ENCODE data around the gene PLCH1. TPM values are rescaled to one million over a fixed set of nuclear protein-coding genes. Genes with fewer than 3 reads are reported as not detected.

PLCH1 gene
- total RNA-seq, 6 donors from 2014 or later, result 7.7 to 26.3 (median 13.6) TPM

DNA sequence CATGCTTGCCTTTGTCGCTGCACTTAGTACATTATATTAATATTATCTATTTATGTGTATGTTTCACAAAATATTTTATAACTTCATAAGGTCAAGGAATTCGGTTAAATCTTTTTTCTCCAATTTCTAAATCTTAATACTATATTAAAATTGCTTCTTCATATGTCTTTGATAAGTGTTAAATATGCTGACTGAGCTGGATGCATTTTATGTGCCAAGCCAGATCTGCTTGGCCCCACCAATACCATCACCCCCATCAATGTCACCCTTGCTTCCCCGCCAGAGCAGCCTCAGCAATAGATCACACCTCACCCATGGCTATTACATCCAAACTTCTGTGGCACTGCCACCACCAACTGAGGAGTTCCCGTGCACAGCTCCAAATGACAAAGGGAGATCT lies 287.3 kb downstream of the PLCH1 start:
- H3K36me3 ChIP-seq, result no peaks in the 10 kb centered on the region
- TF ChIP-seq, protein P1, sequence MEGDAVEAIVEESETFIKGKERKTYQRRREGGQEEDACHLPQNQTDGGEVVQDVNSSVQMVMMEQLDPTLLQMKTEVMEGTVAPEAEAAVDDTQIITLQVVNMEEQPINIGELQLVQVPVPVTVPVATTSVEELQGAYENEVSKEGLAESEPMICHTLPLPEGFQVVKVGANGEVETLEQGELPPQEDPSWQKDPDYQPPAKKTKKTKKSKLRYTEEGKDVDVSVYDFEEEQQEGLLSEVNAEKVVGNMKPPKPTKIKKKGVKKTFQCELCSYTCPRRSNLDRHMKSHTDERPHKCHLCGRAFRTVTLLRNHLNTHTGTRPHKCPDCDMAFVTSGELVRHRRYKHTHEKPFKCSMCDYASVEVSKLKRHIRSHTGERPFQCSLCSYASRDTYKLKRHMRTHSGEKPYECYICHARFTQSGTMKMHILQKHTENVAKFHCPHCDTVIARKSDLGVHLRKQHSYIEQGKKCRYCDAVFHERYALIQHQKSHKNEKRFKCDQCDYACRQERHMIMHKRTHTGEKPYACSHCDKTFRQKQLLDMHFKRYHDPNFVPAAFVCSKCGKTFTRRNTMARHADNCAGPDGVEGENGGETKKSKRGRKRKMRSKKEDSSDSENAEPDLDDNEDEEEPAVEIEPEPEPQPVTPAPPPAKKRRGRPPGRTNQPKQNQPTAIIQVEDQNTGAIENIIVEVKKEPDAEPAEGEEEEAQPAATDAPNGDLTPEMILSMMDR (IDR thresholded peaks at IDR 0.05), result no peak
- H3K4me1 ChIP-seq, result no peaks in the 10 kb centered on the region
- 86 to 90% methylated on average over 4 of the region's 4 CpGs for WGBS, 2 donors
- no peak for DNase-seq
- H3K4me3 ChIP-seq, result no peak overlapping the region
- H3K27ac ChIP-seq, result no peak overlapping the region
- no peaks in the 10 kb centered on the region for H3K9me3 ChIP-seq
- H3K27me3 ChIP-seq, result no peaks in the 10 kb centered on the region
- ATAC-seq (ENCODE audit: low FRiP score in 2 of 2), result no peak

DNA sequence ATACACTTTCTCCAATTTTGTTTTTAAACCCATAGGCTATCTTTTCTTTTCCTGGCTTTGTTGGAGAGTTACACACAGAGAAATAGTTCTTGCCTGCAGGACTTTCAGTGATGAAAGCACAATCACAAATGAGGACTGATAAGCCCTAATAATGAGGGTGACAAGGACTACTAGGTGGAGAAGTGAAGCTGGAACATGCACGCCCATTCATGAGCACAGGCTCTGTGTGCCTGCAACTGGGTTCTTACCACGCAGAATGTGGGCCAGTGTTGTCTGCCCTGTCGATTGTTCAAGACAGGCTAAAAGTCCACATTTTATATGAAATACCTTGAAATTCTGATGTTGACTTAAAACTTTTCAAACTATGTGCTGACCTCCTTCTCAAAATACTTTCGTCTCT lies 289.1 kb downstream of the PLCH1 start:
- 89 to 91% methylated on average over 4 of the region's 4 CpGs for WGBS, 2 donors
- Histone ChIP-seq H3K27ac (no peak overlapping the region), H3K4me1 (no peaks in the 10 kb centered on the region), H3K27me3 (no peaks in the 10 kb centered on the region), H3K4me3 (no peak overlapping the region), H3K36me3 (no peaks in the 10 kb centered on the region), H3K9me3 (no peaks in the 10 kb centered on the region)
- TF ChIP-seq POLR2AphosphoS5 (IDR thresholded peaks at IDR 0.05), result no peak
- no peak for TF ChIP-seq EP300 (IDR thresholded peaks at IDR 0.05)
- TF ChIP-seq, protein P1 (IDR thresholded peaks at IDR 0.05), result no peak
- no peak for TF ChIP-seq POLR2A (IDR thresholded peaks at IDR 0.05)
- DNase-seq (no peak), ATAC-seq (ENCODE audit: low FRiP score in 2 of 2) (no peak)

DNA sequence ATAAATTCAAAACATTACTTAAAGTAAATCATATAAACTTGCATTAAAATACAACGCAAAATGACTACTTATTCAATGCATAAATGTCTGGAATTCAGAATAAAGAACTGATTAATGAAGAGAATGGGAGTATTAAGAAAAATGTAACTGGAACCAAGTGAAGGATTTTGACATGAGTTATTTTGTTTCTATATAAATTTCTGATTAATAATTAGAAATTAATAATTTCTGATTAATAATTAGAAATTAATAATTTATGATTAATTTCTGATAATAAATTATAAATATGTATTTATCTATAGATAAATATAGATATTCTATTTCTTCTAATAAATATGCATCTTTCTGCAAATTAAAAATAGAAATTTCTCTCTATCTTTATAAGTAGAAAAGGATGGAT lies 291.4 kb downstream of the PLCH1 start:
- H3K4me3 ChIP-seq, result no peak overlapping the region
- H3K9me3 ChIP-seq, result no peaks in the 10 kb centered on the region
- no peak overlapping the region for H3K27ac ChIP-seq
- TF ChIP-seq POLR2A (IDR thresholded peaks at IDR 0.05) (no peak), POLR2AphosphoS5 (IDR thresholded peaks at IDR 0.05) (no peak), EP300 (IDR thresholded peaks at IDR 0.05) (no peak)
- TF ChIP-seq, protein P1 (IDR thresholded peaks at IDR 0.05), result no peak
- WGBS, 2 donors, result 86 to 91% methylated on average over 1 of the region's 1 CpG
- DNase-seq, result no peak
- no peak for ATAC-seq (ENCODE audit: low FRiP score in 2 of 2)
- H3K36me3 ChIP-seq, result no peaks in the 10 kb centered on the region
- H3K4me1 ChIP-seq, result no peaks in the 10 kb centered on the region
- no peaks in the 10 kb centered on the region for H3K27me3 ChIP-seq

DNA sequence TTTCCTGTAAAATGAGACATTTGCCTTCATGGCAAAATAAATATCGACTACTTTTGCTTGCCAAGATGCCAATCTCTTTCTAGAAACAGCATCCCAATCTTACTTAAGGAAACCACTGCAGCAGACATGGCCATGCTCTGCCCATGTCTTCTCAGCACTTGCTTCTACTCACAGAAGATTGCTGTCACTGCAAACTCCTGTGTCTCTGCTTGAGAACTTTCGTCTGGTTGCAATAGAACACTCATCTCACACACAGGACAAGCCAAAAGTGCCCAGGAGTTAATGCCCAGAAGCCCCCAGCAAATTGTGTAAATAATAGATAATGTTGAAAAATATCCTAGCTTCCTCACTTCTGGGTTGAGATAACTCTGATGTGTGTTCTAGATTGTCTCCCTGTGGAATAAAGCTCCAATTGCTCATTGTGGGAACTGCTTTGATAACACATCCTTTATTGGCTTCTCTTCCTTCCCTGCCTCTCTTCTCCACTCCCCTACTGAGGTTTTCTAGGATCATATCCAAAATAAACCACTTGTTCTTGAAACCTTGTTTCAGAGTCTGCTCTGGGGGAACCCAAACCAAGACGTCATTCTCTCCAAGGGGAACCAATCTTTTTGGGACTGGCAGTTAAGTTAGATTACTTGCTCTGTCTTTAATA lies 295.1 kb downstream of the PLCH1 start:
- Histone ChIP-seq H3K36me3 (no peaks in the 10 kb centered on the region), H3K27ac (no peak overlapping the region), H3K4me3 (no peak overlapping the region), H3K4me1 (no peaks in the 10 kb centered on the region), H3K9me3 (no peaks in the 10 kb centered on the region), H3K27me3 (no peaks in the 10 kb centered on the region)
- ATAC-seq (ENCODE audit: low FRiP score in 2 of 2), result peak in 1 of 2 donors; percentile 77
- 64 to 80% methylated on average over 3 of the region's 3 CpGs for WGBS, 2 donors
- TF ChIP-seq, protein P1 (IDR thresholded peaks at IDR 0.05), result no peak
- TF ChIP-seq POLR2A (IDR thresholded peaks at IDR 0.05) (no peak), POLR2AphosphoS5 (IDR thresholded peaks at IDR 0.05) (no peak), EP300 (IDR thresholded peaks at IDR 0.05) (no peak)
- DNase-seq, result no peak

DNA sequence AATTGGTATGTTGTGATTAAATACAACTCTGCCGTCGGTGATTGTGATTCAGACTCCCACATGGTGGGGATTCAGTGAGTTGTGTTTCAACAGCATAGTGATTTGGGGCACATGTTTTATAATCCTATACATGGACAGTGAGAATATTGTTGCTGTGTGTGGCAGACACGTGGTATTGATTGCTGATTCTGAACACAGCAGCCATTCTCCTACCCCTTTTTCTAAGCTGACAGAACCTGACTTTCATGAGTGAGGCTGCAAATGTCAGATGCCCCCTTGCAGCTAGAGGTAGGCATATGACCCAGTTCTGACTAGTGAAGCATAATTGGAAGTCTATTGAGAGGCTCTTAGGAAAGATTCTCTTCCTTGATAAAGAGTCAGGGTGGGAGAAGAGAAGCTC lies 296.3 kb downstream of the PLCH1 start:
- TF ChIP-seq POLR2AphosphoS5 (IDR thresholded peaks at IDR 0.05) (no peak), EP300 (IDR thresholded peaks at IDR 0.05) (no peak)
- TF ChIP-seq, protein P1 (IDR thresholded peaks at IDR 0.05), result no peak
- no peak overlapping the region for H3K4me3 ChIP-seq
- whole genome bisulfite sequencing, 2 donors, result 74 to 79% methylated on average over 3 of the region's 3 CpGs
- DNase-seq, result no peak
- ATAC-seq (ENCODE audit: low FRiP score in 2 of 2), result no peak
- H3K36me3 ChIP-seq, result no peaks in the 10 kb centered on the region
- no peaks in the 10 kb centered on the region for H3K27me3 ChIP-seq
- no peaks in the 10 kb centered on the region for H3K9me3 ChIP-seq
- no peaks in the 10 kb centered on the region for H3K4me1 ChIP-seq
- no peak overlapping the region for H3K27ac ChIP-seq
